ENCODE data around the gene ARHGEF33.

DNA sequence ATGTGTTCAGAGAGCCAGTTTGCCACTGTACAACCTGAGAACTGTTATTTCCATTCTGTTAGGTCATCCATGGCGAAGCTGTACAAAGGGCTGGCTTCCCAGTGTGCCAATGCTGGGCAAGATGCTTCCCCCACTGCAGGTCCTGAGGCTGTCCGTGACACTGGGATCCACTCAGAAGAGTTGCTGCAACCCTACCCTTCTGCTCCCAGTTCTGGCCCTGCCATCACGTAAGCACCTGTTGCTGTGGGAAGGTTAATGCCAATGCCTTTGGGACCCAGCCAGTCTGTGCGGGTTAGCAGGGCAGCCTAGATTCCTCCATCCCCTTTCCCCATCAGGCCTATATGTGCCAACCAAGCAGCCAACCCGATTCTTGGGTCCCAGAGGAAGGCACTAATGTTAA is 68.3 kb downstream of the ARHGEF33 start:
- TF ChIP-seq, protein P1, sequence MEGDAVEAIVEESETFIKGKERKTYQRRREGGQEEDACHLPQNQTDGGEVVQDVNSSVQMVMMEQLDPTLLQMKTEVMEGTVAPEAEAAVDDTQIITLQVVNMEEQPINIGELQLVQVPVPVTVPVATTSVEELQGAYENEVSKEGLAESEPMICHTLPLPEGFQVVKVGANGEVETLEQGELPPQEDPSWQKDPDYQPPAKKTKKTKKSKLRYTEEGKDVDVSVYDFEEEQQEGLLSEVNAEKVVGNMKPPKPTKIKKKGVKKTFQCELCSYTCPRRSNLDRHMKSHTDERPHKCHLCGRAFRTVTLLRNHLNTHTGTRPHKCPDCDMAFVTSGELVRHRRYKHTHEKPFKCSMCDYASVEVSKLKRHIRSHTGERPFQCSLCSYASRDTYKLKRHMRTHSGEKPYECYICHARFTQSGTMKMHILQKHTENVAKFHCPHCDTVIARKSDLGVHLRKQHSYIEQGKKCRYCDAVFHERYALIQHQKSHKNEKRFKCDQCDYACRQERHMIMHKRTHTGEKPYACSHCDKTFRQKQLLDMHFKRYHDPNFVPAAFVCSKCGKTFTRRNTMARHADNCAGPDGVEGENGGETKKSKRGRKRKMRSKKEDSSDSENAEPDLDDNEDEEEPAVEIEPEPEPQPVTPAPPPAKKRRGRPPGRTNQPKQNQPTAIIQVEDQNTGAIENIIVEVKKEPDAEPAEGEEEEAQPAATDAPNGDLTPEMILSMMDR (IDR thresholded peaks at IDR 0.05), result no peak
- no peak for TF ChIP-seq POLR2A (IDR thresholded peaks at IDR 0.05)
- TF ChIP-seq POLR2AphosphoS5 (IDR thresholded peaks at IDR 0.05), result no peak

Measured in prostate gland (tissue), 2 donors.